HG03039 (cell line): ENCODE results near the gene CD72.
"Not testable (repeated sequence)": the region's sequence is repeated elsewhere in the genome, so short reads cannot be mapped to it uniquely, and the experiment has no call there.

Source experiments
- ATAC-seq: cut with Tn5 transposase; IDR thresholded peaks from one replicate; pipeline ENCODE4 v1.9.1; 2021; ENCODE audit warnings: mild to moderate bottlenecking, moderate library complexity; ENCODE audit not compliant: unreplicated experiment

The CD72 gene

GRCh38 chr9:35598866-35599590, 19.2 kb downstream of the CD72 start:
- ATAC-seq: no peak

GRCh38 chr9:35596907-35597306, 21.3 kb downstream of the CD72 start:
- ATAC-seq: not testable (repeated sequence)

DNA sequence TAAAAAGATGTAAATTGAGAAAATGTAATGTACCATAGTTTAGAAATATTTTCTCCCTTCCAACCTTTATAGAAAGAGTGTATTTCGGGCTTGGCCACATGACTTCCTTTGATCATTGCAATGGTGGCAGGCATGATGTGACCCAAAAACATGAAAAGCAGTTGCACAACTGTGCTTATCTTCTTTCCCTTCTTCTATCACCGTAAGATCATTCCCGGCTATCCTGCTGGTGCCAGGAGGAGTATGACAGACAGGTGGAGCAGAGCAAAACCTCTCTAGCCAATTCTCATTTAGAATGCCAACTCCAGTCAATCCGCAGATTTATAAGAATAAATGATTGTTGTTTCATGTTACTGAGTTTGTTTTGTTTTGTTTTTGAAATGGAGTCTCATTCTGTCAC, 23.7 kb downstream of the CD72 start:
- no peak for ATAC-seq

DNA sequence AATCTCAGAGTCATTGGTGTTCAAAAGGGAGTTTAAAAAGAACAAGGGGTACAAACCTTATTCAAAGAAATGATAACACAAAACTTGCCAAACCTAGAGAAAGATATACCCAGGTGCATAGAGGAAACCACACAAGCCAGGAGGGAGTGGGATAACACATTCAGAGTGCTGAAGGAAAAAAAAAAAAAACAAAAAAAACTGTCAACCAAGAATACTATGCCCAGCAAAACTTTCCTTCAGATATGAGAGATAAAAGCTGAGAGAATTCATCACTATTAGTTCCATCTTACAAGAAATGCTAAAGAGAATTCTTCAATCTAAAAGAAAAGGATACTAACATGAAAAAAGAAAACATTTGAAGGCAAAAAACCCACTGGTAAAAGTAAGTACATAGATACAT, 24.6 kb downstream of the CD72 start:
- no peak for ATAC-seq

- ATAC-seq: not testable (repeated sequence)
Observed at GRCh38 chr9:35588506-35588905, 29.7 kb downstream of the CD72 start.

- not testable (repeated sequence) for ATAC-seq
Observed at GRCh38 chr9:35584681-35585080, 33.5 kb downstream of the CD72 start.

- ATAC-seq: not testable (repeated sequence)
Observed at GRCh38 chr9:35583521-35583920, 34.7 kb downstream of the CD72 start.

DNA sequence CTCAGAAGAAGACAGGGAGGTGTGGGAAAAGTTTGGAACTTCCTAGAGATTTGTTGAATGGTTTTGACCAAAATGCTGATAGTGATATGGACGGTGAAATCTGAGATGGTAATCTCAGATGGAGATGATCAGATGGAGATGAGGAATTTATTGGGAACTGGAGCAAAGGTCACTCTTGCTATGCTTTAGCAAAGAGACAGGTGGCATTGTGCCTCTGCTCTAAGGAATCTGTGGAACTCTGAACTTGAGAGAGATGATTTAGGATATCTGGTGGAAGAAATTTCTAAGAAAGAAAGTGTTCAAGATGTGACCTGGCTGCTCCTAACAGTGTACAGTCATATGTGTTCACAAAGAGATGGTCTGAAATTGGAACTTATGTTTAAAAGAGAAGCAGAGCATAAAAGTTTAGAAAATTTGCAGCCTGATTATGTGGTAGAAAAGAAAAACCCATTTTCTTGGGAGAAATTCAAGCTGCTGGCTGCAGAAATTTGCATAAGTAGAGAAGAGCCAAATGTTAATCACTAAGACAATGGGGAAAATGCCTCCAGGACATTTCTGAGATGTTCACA, 38.5 kb downstream of the CD72 start:
- ATAC-seq: not testable (repeated sequence)

GRCh38 chr9:35579130-35579529, 39.1 kb downstream of the CD72 start:
- no peak for ATAC-seq

- no peak for ATAC-seq
Observed at GRCh38 chr9:35577486-35577885, 40.7 kb downstream of the CD72 start.

GRCh38 chr9:35575478-35575877, 42.7 kb downstream of the CD72 start:
- no peak for ATAC-seq

- no peak for ATAC-seq
Observed at GRCh38 chr9:35574578-35575122, 43.6 kb downstream of the CD72 start.

- no peak for ATAC-seq
Observed at GRCh38 chr9:35570709-35571504, 47.3 kb downstream of the CD72 start.

GRCh38 chr9:35569206-35569605, 49.0 kb downstream of the CD72 start:
- no peak for ATAC-seq

DNA sequence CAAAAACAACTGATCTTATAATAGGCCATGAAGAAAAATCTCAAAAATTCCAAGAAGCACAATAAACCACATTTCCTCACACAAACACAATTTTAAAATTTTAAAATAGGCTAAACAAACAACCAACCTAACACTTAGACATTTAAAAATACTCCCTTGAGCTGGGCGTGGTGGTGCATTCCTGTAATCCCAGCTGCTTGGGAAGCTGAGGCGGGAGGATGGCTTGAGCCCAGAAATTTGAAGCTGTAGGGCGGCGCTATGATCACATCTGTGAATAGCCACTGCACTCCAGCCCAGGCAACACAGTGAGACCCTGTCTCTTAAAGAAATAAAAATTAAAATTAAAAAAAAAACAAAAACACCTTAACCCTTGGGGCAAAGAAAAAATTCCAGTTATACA, 50.0 kb downstream of the CD72 start:
- no peak for ATAC-seq

GRCh38 chr9:35566417-35566816, 51.8 kb downstream of the CD72 start:
- no peak for ATAC-seq

DNA sequence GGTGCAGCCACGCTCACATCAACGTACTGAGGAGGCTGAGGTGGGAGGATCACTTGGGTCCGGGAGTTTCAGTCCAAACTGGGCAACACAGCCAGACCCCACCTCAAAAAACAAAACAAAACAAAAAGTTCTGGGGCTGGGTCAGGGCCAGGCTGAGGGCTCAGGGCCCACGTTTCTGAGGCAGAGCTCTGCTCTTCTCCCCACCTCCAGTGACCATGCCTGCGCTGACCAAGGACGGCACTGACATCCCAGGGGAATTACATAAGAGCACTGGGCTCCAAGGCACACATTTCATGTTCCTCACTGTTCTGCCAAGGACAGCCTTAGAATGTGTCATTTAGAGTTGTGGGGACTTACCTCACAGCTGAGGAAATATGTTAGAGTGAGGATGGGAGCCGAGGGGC, 53.6 kb downstream of the CD72 start:
- no peak for ATAC-seq

DNA sequence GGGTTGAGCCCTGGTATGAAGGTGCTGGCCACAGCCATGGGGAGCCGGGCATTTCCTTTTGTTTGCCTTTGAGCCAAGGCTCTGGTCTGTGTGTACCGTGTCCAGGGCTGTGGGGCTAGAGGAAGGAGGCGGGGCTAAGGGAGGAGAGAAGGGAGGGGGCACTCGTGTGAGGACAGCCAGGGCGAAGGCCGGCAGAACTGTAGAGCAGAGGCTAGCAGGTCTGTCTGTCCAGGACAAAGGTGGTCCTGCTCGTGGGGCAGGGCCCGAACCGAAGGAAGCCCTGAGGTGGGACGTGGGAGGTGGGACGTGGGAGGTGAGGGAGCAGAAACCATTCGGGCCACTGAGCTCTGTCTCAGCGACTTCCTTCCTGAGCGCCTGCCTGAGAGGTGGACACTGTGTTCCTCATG, 54.4 kb downstream of the CD72 start:
- ATAC-seq: no peak

DNA sequence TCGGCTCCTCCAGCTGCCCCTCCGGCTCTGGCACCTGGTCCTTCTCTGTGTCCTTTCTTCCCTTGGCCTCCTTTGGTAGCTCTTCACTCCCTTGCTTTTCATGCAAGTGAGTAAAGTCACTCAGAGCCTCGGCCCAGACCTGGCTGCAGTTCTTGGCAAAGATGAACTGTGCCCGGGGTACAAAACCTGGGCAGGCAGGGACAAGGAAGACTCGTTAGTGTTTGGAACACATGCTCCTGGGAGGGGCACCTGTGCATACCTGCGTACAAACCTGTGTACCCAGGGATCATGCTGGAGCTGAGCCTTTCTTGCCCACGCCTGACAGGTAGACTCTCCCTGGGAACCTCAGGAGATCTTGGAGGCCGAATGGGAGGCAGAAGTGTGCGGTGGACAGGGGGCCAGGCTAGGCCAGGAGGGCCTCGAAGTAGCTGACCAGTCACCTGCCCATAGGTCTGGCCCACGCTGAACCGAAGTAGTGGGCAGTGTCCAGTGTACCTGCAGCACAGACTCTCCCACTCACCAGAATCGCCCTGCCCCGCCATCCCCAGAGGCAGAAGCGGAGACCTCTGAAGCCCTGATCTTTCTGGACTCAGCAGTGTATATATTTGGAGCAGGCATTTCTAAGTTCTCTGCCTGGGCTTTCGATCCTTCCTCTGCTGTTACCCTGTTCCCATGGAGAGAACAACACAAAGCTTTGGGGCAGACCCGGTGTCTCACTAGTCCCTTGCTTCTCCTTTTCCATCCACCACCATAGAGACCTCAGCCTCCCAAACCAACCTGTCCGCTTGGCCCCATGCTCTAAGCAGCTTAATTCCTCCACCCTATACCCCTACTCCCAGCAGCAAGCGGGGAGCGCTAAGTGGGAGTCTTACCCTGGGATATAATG, 55.1 kb downstream of the CD72 start:
- ATAC-seq: no peak

DNA sequence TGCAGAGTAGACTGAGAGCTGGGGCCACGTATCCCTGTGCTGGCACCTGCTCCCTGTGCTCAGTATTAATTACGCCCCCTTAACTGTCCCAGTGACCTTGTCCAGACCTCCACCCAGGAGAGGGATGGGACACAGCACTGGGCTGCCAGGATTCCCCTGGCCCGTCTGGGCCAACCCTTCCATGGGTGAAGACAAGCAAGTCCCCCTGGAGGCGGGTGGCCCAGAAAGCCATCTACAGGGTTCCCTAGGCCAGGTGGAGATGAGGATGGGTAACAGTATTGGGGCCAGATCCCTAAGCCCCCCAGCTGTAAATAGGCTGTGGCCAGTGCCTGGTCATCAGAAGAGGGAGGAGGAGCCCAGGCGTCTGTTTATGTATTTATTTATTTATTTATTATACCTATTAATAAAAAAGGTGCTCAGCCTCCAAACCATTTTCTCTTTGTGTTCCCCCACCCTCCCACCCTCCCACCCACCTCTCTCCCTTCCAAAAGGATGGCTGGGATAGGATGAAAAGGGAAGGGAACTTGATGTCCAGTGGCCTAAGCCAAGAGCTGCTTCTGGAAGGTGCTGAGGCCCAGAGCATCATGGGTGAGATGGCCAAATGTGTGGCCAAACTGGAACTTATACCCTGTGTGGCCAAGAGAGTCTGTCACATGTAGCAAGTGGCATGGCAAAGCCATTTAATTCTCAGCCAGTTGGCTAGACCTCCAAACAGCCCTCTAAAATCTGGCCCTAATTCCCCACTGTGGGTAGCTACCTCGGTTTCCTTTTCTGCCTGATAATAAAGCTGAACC, 56.5 kb downstream of the CD72 start:
- no peak for ATAC-seq
